Skin of body (tissue), 2 donors: ENCODE results near the gene KYAT1. TPM values are rescaled to one million over a fixed set of nuclear protein-coding genes. Genes with fewer than 3 reads are reported as not detected.
"Not testable (repeated sequence)": the region's sequence is repeated elsewhere in the genome, so short reads cannot be mapped to it uniquely, and the experiment has no call there.

Source experiments
- DNase-seq: peaks from one replicate; lab custom pipeline; 2025; lab: John Stamatoyannopoulos, UW
- total RNA-seq: library from RNA; depleted of rRNA; stranded (reverse); fragments of >200 nt; gene quantifications from one replicate; pipeline ENCODE4 v1.2.3, GENCODE V29; 2014

Gene KYAT1
- total RNA-seq, 1 donor from 2014 or later, result 3.4 TPM

DNA sequence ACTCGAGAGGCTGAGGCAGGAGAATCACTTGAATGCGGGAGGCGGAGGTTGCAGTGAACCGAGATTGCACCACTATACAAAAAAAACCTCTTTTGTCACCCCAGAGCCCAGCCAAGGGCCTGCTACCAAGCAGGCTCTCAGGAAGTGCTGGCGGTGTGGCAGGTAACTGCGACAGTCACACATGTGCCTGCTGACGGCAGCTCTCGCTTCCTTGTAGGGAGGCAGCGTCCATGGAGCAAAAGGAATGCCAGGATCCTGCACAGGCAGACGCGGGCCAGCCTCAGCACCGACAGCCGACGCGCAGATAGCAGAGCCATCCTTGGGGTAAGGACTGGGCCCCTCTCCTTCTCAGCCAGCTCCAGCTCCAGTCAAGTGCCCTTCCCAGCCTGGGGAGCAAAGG, 4.0 kb upstream of the KYAT1 start:
- DNase-seq, result no peak

GRCh38 chr9:128885376-128885775, 3.6 kb upstream of the KYAT1 start:
- DNase-seq, result no peak

DNA sequence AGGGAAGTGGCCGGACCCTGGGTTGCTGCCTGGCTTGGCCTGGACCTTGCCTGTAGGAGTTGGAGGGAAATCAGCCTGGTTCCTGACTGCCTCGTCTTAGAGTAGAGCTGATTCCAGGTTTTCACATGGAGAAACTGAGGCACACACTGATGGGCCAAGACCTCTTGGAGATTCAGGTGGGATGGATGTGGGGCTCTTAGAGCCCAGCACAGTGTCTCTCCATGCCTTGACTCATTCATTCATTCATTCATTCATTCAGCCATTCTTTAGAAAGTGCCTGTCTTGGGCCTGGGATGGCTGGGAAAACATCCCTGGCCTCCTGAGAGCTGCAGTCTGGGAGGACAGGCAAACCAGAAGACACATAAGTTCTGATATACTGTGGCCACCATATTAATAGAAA, 2.4 kb upstream of the KYAT1 start:
- no peak for DNase-seq

- DNase-seq, result no peak
Measured at GRCh38 chr9:128882677-128883603, 1.2 kb upstream of the KYAT1 start.

GRCh38 chr9:128877852-128878251, 3.9 kb downstream of the KYAT1 start:
- DNase-seq, result no peak

DNA sequence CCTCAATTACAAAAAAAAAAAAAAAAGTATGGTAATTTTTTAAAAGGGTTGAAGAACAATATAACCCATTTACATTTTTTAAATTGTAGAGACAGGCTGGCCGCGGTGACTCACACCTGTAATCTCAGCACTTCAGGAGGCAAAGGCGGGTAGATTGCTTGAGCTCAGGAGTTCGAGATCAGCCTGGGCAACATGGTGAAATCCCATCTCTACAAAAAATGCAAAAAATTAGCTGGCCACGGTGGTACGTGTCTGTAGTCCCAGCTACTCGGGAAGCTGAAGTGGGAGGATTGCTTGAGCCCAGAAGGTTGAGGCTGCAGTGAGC, 10.8 kb downstream of the KYAT1 start:
- DNase-seq, result not testable (repeated sequence)

DNA sequence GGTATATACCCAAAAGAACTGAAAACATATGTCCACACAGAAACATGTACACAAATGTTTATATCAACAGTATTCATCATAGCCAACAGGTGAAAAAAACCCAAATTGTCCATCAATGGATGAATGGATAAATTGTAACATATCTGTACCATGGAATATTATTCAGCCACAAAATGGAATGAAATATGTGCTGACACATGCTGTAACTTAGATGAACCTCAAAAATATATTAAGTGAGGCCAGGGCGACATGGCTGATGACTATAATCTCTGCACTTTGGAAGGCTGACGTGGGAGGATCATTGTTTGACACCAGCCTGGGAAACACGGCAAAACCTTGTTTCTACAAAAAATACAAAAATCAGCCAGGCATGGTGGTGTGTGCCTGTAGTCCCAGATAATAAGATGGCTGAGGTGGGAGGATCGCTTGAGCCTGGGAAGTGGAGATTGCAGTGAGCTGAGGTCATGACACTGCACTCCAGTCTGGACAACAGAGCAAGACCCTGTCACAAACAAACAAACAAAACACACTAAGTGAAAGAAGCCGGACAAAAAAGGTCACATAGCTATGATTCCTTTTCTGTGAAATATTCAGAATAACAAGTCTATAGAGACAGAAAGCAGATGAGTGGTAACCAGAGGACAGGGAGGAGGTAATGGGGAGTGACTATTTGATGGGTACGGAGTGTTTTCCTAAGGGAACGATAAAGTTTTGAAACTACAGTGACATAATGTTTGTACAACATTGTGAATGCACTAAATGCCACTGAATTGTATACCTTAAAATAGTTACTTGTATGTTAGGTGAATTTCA, 11.4 kb downstream of the KYAT1 start:
- DNase-seq, result no peak

DNA sequence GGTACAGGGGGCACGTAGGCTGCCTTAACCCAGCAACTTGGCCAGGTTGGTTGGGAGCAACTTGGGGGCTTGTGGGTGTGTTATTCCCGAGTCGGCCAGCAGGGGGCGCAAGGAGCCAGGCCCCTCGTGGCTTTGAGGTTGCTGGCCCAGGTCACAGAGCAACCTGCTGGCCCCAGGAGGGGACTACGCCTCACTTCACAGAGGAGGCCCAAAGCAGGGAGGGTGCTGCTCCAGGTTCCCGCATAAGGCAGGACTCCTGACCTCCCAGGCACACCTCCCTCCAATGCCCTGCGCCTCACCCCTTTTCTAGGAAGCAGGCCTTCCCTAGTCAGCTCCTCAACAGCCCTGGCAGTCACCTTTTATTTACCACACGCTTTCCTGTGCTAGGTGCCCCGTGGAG, 18.1 kb downstream of the KYAT1 start:
- DNase-seq, result no peak

GRCh38 chr9:128862401-128862851, 19.3 kb downstream of the KYAT1 start:
- DNase-seq, result no peak

GRCh38 chr9:128861501-128861900, 20.2 kb downstream of the KYAT1 start:
- DNase-seq, result no peak

- no peak for DNase-seq
Measured at GRCh38 chr9:128860937-128861336, 20.8 kb downstream of the KYAT1 start.

- not testable (repeated sequence) for DNase-seq
Measured at GRCh38 chr9:128858476-128858875, 23.3 kb downstream of the KYAT1 start.

- DNase-seq, result not testable (repeated sequence)
Measured at GRCh38 chr9:128854454-128854853, 27.3 kb downstream of the KYAT1 start.

DNA sequence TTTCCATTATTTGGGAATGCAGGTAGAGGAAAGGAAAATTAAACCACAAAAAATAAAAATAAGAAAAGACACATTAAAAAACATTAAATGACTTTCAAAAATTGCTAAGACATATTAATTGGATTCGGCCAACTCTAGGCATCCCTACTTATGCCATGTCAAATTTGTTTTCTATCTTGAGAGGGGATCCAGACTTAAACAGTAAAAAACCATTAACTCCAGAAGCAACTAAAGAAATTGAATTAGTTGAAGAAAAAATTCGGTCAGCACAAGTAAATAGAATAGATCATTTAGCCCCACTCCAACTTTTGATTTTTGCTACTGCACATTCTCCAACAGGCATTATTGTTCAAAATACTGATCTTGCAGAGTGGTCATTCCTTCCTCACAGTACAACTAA, 29.1 kb downstream of the KYAT1 start:
- not testable (repeated sequence) for DNase-seq

DNA sequence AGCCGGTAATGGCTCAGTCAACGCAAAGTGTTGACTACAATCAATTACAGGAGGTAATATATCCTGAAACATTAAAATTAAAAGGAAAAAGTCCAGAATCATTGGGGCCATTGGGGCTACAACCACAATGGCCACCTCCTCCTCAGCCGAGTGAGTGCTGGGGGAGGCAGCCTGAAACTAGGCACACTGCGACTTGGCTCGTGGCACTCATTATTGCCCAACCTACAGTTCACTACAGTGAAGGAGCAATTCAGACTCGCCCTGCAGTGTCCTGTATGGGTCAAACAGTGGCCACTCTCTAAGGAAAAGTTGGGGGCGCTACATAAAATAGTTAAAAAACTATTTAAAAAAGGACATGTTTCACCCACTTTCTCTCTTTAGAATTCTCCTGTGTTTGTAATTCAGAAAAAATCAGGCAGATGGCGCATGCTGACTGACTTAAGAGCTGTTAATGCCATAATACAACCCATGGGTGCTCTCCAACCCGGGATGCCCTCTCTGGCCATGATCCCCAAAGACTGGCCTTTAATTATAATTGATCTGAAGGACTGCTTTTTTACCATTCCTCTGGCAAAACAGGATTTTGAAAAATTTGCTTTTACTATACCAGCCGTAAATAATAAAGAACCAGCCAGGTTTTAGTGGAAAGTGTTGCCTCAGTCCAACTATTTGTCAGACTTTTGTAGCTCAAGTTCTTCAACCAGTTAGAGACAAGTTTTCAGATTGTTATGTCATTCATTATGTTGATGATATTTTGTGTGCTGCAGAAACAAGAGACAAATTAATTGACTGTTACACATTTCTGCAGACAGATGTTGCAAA, 29.8 kb downstream of the KYAT1 start:
- DNase-seq, result not testable (repeated sequence)

- DNase-seq, result not testable (repeated sequence)
Measured at GRCh38 chr9:128851024-128851423, 30.7 kb downstream of the KYAT1 start.

- no peak for DNase-seq
Measured at GRCh38 chr9:128847803-128848202, 33.9 kb downstream of the KYAT1 start.

DNA sequence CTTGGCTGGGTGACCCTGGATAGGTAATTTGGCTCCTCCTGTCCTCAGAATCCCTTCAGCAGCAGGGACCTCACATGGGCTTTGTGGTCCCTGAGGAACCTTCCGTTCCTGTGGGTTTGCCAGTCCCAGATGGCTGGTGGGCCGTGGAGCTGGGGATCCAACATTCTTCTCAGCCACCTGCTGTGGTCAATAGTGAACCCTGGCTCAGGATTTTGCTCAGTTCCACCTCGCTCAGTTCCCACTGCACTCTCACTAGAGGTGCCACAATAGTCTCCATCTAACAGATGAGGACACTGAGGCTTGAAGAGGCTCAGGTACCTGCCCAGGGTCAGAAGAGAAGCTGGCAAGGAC, 35.1 kb downstream of the KYAT1 start:
- no peak for DNase-seq

DNA sequence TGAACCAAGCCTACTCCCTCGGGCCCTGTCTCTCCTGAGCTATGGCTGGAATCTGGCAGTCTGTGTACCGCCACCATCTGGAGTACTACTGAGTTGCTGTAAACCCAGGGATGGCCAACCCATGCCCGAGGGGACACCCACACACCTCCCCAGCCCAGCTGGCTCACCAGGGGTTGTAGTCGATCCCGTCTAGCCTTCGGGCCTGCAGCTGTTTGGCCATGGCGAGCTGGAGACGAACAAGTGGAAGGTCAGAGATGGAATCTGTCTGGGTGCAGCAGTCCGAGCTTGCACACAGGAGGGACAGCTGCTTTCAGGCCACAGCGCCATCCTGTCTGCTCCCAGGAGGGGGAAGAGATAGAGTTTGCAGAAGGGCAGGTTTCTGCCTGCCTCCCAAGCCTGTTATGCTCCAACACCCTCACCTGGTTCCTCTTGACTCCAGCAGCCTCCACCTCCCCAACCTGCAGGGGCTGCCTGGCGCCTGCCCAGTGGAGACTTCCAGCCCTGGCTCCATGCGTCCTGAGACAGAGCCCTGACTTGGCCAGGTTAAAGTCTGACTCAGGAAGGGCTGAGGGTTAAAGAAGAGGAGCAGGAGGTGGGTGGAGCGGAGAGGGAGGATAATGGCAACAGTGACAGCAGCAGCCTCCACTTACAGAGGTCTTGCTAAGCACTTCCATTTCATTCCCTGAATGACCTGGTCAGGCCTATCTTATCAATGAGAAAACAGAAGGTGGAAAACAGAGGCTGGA, 36.4 kb downstream of the KYAT1 start:
- no peak for DNase-seq

GRCh38 chr9:128843171-128843570, 38.6 kb downstream of the KYAT1 start:
- not testable (repeated sequence) for DNase-seq
